Measurements from ENCODE around the gene ZNF474.

The ZNF474 gene

GRCh38 chr5:122119205-122119604 is 10.1 kb upstream of the ZNF474 start:
- DNase-seq = no peak

- no peak for DNase-seq
These were observed 8.9 kb upstream of the ZNF474 start for GRCh38 chr5:122120493-122120892.

- DNase-seq = no peak
These were observed 8.4 kb upstream of the ZNF474 start for GRCh38 chr5:122120957-122121356.

- DNase-seq = no peak
These were observed 7.6 kb upstream of the ZNF474 start for GRCh38 chr5:122121479-122122465.

- DNase-seq = no peak
These were observed 4.6 kb upstream of the ZNF474 start for GRCh38 chr5:122124766-122125165.

- DNase-seq = no peak
These were observed 3.1 kb upstream of the ZNF474 start for GRCh38 chr5:122126177-122126755.

GRCh38 chr5:122126756-122127321 is 2.5 kb upstream of the ZNF474 start:
- DNase-seq = no peak

GRCh38 chr5:122130152-122130551 is 806 bp downstream of the ZNF474 start:
- DNase-seq = no peak

- no peak for DNase-seq
These were observed 8.4 kb downstream of the ZNF474 start for GRCh38 chr5:122137702-122138101.

- DNase-seq = no peak
These were observed 9.0 kb downstream of the ZNF474 start for GRCh38 chr5:122138356-122138755.

GRCh38 chr5:122140900-122141299 is 11.6 kb downstream of the ZNF474 start:
- DNase-seq = no peak

- DNase-seq = no peak
These were observed 12.4 kb downstream of the ZNF474 start for GRCh38 chr5:122141751-122142150.

GRCh38 chr5:122142480-122143164 is 13.3 kb downstream of the ZNF474 start:
- DNase-seq = no peak

GRCh38 chr5:122144236-122144635 is 14.9 kb downstream of the ZNF474 start:
- DNase-seq = no peak

- no peak for DNase-seq
These were observed 16.6 kb downstream of the ZNF474 start for GRCh38 chr5:122145906-122146305.

- no peak for DNase-seq
These were observed 20.2 kb downstream of the ZNF474 start for GRCh38 chr5:122149321-122150090.

- DNase-seq = no peak
These were observed 20.9 kb downstream of the ZNF474 start for GRCh38 chr5:122150215-122150614.

GRCh38 chr5:122151640-122152039 is 22.3 kb downstream of the ZNF474 start:
- no peak for DNase-seq

- DNase-seq = no peak
These were observed 23.0 kb downstream of the ZNF474 start for GRCh38 chr5:122152266-122152900.

- no peak for DNase-seq
These were observed 23.9 kb downstream of the ZNF474 start for GRCh38 chr5:122153230-122153629.

- DNase-seq = no peak
These were observed 24.4 kb downstream of the ZNF474 start for GRCh38 chr5:122153774-122154173.

- DNase-seq = no peak
These were observed 25.1 kb downstream of the ZNF474 start for GRCh38 chr5:122154491-122154890.
